ENCODE data around the gene FILIP1L. TPM values are rescaled to one million over a fixed set of nuclear protein-coding genes. Genes with fewer than 3 reads are reported as not detected.
A peak's percentile ranks its signal among the peaks of the same experiment; 100 is the strongest.

The FILIP1L gene
- total and polyA plus RNA-seq, 2 of the 13 experiments (the other 11 are each of a cell fraction or from before 2014, with no cell fraction given), result 8.1 to 187 TPM

GRCh38 chr3:99817437-99818240, 296.7 kb downstream of the FILIP1L start, which contains the start of gene CMSS1 (continued):
- TF ChIP-seq RCOR2 (CRISPR knock-in tag; IDR thresholded peaks at IDR 0.05) (no peak), KDM2A (CRISPR knock-in tag; IDR thresholded peaks at IDR 0.05; ENCODE audit: borderline replicate concordance, low read depth) (peak; percentile 90), MYNN (CRISPR knock-in tag; IDR thresholded peaks at IDR 0.05; ENCODE audit: low read depth) (no peak), CSRNP1 (CRISPR knock-in tag; IDR thresholded peaks at IDR 0.05) (0 out of 2 replicates have a peak, but pooled peaks have one; percentile 19), ZNF646 (CRISPR knock-in tag; IDR thresholded peaks at IDR 0.05) (no peak), ZNF253 (CRISPR knock-in tag; IDR thresholded peaks at IDR 0.05; ENCODE audit: borderline replicate concordance) (no peak), ZNF691 (CRISPR knock-in tag; IDR thresholded peaks at IDR 0.05; ENCODE audit: borderline replicate concordance, low read depth) (peak; percentile 83; the same call in 1 of the 2 replicates), ZNF724P (CRISPR knock-in tag; IDR thresholded peaks at IDR 0.05; ENCODE audit: borderline replicate concordance) (no peak), PPARG (CRISPR knock-in tag; conservative IDR thresholded peaks at IDR 0.05) (0 out of 2 replicates have a peak, but pooled peaks have one; percentile 41), HNF1A (IDR thresholded peaks at IDR 0.05; ENCODE audit: low read depth) (peak; percentile 11; the same call in 1 of the 2 replicates), HNF1A (CRISPR knock-in tag; IDR thresholded peaks at IDR 0.05; ENCODE audit: borderline replicate concordance) (peak; percentile 16; the same call in 1 of the 2 replicates), KLF16 (CRISPR knock-in tag; IDR thresholded peaks at IDR 0.05) (peak in 1 of 2 experiments; percentile 88; a peak in 2 of 4 replicates), NR2F1 (CRISPR knock-in tag; IDR thresholded peaks at IDR 0.05) (no peak), CHCHD3 (CRISPR knock-in tag; IDR thresholded peaks at IDR 0.05) (no peak)

Data from HepG2 (cell line).